SH-SY5Y (cell line): ENCODE measurements around the gene ARL14EP.

Experiments used
- GATA2 ChIP-seq: IDR thresholded peaks from 2 replicates; pipeline ENCODE4 v1.6.1; 2011; ENCODE audit warnings: mild to moderate bottlenecking, low read depth, low read length
- GATA3 ChIP-seq: IDR thresholded peaks from 2 replicates; pipeline ENCODE4 v1.6.1; 2011; ENCODE audit warnings: low read depth, mild to moderate bottlenecking, low read length, moderate library complexity

DNA sequence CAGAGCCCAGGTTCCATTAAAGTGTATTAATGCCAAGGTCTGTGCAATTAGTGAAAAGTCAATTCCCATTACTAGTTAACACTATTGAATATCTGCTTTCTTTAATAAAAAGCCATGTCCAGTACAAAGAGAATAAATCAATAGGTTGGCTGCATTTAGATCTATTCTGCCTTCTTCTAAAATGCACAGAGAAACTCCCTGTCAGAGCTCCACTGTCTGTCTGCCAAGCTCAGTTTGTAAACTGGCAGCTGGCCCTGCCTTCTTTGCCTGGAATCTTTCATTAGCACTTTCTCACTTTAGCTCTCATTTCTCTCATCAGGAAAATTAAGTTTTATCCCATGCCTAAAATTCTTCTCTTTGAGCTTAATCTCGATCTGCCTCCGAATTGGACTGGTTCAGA is 35.6 kb downstream of the ARL14EP start:
- no peak for TF ChIP-seq GATA3
- no peak for TF ChIP-seq GATA2
